Measurements from ENCODE around the gene NYAP2. TPM values are rescaled to one million over a fixed set of nuclear protein-coding genes. Genes with fewer than 3 reads are reported as not detected.

Gene NYAP2
- polyA plus RNA-seq, 1 experiment = not detected

- no peak for DNase-seq (ENCODE audit: low read depth)
- no peaks in the 10 kb centered on the region for H3K27me3 ChIP-seq (ENCODE audit: control insufficient read depth, insufficient read depth, low read length)
- POLR2A ChIA-PET = no interaction called here
- H3K4me3 ChIP-seq (ENCODE audit: low read depth, low read length) = no peak overlapping the region
- CTCF ChIA-PET = no interaction called here
- no peaks in the 10 kb centered on the region for H3K36me3 ChIP-seq (ENCODE audit: control insufficient read depth, insufficient read depth, low read length)
- TF ChIP-seq CTCF (IDR thresholded peaks at IDR 0.05; ENCODE audit: insufficient read depth, low read depth, low read length) = no peak
These were observed 170.5 kb downstream of the NYAP2 start for GRCh38 chr2:225569995-225570394.

- Histone ChIP-seq H3K4me3 (ENCODE audit: low read depth, low read length) (no peak overlapping the region), H3K36me3 (ENCODE audit: control insufficient read depth, insufficient read depth, low read length) (no peaks in the 10 kb centered on the region), H3K27me3 (ENCODE audit: control insufficient read depth, insufficient read depth, low read length) (no peaks in the 10 kb centered on the region)
- no peak for TF ChIP-seq CTCF (IDR thresholded peaks at IDR 0.05; ENCODE audit: insufficient read depth, low read depth, low read length)
- ChIA-PET POLR2A (no interaction called here), CTCF (no interaction called here)
- no peak for DNase-seq (ENCODE audit: low read depth)
These were observed 174.1 kb downstream of the NYAP2 start for GRCh38 chr2:225573603-225574002.

GRCh38 chr2:225574582-225575138 is 175.2 kb downstream of the NYAP2 start:
- TF ChIP-seq CTCF (IDR thresholded peaks at IDR 0.05; ENCODE audit: insufficient read depth, low read depth, low read length) = no peak
- no peak overlapping the region for H3K4me3 ChIP-seq (ENCODE audit: low read depth, low read length)
- no peaks in the 10 kb centered on the region for H3K27me3 ChIP-seq (ENCODE audit: control insufficient read depth, insufficient read depth, low read length)
- CTCF ChIA-PET = interaction anchor here (0.9 kb wide), 1 partner anchor 65 kb away, joined by 4 read pairs; no protein-coding TSS in a partner anchor
- no peaks in the 10 kb centered on the region for H3K36me3 ChIP-seq (ENCODE audit: control insufficient read depth, insufficient read depth, low read length)
- no peak for DNase-seq (ENCODE audit: low read depth)
- POLR2A ChIA-PET = no interaction called here

GRCh38 chr2:225581135-225581534 is 181.6 kb downstream of the NYAP2 start:
- no peaks in the 10 kb centered on the region for H3K27me3 ChIP-seq (ENCODE audit: control insufficient read depth, insufficient read depth, low read length)
- H3K36me3 ChIP-seq (ENCODE audit: control insufficient read depth, insufficient read depth, low read length) = no peaks in the 10 kb centered on the region
- TF ChIP-seq CTCF (IDR thresholded peaks at IDR 0.05; ENCODE audit: insufficient read depth, low read depth, low read length) = no peak
- ChIA-PET CTCF (no interaction called here), POLR2A (no interaction called here)
- no peak overlapping the region for H3K4me3 ChIP-seq (ENCODE audit: low read depth, low read length)
- no peak for DNase-seq (ENCODE audit: low read depth)

- Histone ChIP-seq H3K4me3 (ENCODE audit: low read depth, low read length) (no peak overlapping the region), H3K36me3 (ENCODE audit: control insufficient read depth, insufficient read depth, low read length) (no peaks in the 10 kb centered on the region), H3K27me3 (ENCODE audit: control insufficient read depth, insufficient read depth, low read length) (no peaks in the 10 kb centered on the region)
- CTCF ChIA-PET = no interaction called here
- no peak for DNase-seq (ENCODE audit: low read depth)
- POLR2A ChIA-PET = no interaction called here
- no peak for TF ChIP-seq CTCF (IDR thresholded peaks at IDR 0.05; ENCODE audit: insufficient read depth, low read depth, low read length)
These were observed 182.4 kb downstream of the NYAP2 start for GRCh38 chr2:225581906-225582305.
